ENCODE results near the gene LRRC32.

Gene LRRC32

DNA sequence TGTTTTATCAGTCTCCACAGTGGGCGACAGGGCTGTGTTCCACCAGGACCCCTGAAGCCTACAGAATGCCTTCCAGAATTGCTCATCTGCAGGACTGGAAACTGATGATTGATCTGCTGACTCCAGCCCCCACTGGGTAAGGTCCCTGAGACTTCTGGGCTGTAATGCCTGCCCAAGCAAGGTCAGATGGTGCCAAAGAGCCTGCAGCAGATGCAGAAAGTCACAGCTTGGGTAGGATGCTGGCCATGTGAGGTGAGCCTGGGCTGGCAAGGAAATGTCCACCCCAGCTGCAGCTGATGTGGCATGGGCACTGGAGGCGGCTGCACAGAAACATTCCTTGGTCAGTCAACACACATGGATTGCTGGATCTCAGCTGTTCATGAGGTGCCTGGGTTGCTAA is 30.9 kb downstream of the LRRC32 start:
- no peak for DNase-seq (ENCODE audit: low spot score)
- TF ChIP-seq, protein P1, sequence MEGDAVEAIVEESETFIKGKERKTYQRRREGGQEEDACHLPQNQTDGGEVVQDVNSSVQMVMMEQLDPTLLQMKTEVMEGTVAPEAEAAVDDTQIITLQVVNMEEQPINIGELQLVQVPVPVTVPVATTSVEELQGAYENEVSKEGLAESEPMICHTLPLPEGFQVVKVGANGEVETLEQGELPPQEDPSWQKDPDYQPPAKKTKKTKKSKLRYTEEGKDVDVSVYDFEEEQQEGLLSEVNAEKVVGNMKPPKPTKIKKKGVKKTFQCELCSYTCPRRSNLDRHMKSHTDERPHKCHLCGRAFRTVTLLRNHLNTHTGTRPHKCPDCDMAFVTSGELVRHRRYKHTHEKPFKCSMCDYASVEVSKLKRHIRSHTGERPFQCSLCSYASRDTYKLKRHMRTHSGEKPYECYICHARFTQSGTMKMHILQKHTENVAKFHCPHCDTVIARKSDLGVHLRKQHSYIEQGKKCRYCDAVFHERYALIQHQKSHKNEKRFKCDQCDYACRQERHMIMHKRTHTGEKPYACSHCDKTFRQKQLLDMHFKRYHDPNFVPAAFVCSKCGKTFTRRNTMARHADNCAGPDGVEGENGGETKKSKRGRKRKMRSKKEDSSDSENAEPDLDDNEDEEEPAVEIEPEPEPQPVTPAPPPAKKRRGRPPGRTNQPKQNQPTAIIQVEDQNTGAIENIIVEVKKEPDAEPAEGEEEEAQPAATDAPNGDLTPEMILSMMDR (IDR thresholded peaks at IDR 0.05): no peak
- H3K27ac ChIP-seq: no peak overlapping the region
- no peak overlapping the region for H3K4me3 ChIP-seq

DNA sequence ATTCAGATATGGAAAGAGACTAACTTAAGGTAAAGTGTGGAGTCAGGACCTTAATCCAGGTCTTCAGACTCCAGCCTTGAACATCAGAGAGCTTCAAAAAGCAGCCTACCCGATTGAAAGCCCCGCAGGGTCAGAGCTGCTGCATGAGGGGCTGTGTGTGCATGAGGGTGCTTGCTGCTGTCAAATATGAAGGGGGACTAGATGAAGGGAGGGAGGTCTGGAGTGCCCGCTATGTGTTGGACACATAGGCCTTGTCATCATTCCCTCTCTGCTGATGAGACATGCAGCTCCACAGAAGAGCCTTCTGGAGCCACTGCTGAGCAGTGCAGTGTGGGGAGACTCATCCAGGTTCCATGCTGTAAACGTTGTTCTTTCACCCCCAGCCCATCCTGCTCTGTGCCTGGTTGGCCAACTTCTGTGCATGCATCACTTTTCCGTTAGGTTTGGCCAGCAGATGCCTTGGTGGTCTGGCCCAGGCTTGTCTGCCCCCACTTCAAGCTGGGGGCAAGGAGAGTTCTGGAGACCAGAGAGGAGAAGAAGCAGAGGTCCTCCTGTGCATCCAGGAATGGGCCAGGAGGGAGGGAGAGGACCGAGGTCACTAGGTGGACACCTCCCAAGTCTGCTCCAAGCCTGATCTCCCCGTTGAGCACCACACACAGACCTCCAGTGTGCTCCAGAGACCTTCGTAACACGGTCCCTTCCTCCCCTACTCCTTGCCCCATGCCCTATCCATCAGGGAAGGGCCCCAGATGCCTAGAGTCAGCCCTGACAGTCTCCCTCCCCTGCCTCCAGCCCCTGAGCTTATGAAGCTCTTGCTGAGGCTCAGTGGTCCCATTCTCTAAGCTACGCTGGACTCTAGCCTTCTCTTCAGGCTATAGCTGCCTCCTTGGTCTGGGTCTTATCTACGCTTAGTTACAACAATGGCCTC is 32.0 kb downstream of the LRRC32 start:
- TF ChIP-seq, protein P1 (IDR thresholded peaks at IDR 0.05): no peak
- Histone ChIP-seq H3K4me3 (no peak overlapping the region), H3K27ac (no peak overlapping the region)
- no peak for DNase-seq (ENCODE audit: low spot score)

DNA sequence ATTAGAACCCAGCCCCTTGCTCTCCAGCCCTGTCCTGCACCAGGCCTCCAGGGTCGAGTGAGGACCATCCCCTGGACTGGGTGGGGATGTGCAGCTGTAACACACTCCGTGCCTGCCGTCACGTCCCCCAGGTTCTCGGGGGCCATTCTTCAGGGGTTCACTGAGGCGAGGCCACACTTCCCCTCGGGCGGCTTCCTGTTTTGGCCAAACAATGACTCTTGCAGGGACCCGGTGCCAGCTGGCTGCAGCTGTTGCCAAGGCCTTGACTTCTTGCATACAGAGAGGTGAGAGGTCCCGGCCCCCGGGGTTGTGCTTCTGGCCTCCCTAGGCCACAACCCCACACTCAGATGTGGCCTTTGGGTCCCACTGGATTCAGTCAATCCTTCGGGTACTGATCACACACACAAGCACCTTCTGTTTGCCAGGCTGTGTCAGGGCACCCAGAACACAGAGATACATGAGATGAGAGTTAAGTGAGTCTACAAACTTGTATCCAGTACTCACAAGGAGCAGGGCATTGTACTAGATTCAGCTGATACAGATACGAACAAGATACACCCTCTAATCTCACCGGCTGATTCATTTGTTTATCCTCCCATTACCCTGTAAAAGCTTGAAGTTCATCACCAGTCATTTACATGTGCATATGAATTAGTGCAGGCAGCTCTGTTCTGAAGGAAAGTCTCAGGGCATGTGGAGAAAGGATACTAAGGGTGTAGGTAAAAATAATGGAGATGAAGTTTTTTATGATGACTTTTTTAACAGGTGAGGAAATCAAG is 32.9 kb downstream of the LRRC32 start:
- Histone ChIP-seq H3K4me3 (no peak overlapping the region), H3K27ac (peak overlapping the region in 1 of 2 donors; percentile 55)
- DNase-seq (ENCODE audit: low spot score): no peak
- TF ChIP-seq, protein P1 (IDR thresholded peaks at IDR 0.05): no peak

DNA sequence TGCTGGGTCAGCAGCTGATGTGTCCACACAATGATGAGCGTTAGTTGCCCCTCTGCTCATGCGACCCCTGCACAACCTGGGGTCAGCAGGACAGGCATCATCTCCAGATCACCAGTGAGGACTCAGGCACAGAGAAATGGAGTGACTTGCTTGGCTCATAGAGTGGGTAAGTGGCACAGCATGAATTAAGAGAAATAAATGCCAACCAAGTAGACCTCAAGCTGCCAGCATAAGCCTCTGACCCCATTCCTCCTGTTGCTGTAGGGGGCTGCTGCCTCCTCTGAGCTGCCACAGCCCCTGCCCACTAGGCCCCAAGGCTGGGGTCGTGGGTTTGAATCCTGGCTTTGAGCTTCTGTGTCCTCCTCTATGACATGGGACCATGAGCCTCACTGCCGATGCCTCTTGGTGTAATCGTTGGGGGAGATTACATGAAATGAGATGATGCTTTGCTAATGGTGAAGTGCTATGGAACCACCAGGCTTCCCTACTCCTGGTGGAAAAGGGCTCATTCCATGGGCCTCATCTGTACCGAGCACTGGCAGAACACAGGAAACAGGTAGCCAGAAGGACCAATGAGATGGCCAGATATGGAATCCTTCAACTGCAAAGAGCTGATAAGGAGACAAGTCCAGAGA is 33.6 kb downstream of the LRRC32 start:
- peak overlapping the region in 1 of 2 donors; percentile 55 for H3K27ac ChIP-seq
- TF ChIP-seq, protein P1 (IDR thresholded peaks at IDR 0.05): no peak
- no peak for DNase-seq (ENCODE audit: low spot score)
- H3K4me3 ChIP-seq: no peak overlapping the region

DNA sequence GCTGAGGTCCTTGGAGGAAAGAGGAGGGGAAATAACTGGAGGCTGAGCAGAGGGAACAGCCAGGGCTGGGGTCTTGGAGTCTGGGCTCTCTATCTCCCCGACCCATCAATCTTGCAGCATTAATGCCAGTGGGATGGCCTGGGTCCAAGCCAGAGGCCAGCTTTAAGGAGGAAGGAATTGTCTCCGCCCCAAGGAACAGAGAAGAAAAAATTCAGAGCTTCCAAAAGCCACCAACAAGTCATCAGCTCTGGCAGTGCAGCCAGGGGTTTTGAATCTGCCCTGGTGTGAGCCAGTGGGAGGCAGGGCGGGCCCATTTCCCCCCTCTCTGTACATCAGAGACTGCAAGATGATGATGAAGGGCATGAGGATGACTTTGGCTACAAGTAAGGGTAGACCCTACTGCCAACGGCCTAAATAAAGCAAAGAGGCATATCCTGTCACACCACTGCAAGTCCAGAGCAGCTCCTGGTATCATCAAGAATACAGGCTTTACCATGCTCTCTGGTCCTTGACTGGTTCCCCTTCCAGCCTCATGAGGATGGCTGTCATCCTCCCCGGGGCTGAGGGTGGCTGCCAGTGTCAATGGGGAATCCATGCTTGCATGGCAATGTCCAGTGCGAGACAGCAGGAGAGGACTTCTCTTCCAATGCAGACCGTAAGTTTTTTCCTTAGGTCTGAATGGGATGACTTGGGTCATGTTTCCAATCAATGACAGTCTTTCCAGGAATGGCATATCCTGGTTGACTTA is 34.4 kb downstream of the LRRC32 start:
- H3K4me3 ChIP-seq: no peak overlapping the region
- H3K27ac ChIP-seq: peak overlapping the region in 1 of 2 donors; percentile 39
- TF ChIP-seq, protein P1 (IDR thresholded peaks at IDR 0.05): no peak
- no peak for DNase-seq (ENCODE audit: low spot score)

DNA sequence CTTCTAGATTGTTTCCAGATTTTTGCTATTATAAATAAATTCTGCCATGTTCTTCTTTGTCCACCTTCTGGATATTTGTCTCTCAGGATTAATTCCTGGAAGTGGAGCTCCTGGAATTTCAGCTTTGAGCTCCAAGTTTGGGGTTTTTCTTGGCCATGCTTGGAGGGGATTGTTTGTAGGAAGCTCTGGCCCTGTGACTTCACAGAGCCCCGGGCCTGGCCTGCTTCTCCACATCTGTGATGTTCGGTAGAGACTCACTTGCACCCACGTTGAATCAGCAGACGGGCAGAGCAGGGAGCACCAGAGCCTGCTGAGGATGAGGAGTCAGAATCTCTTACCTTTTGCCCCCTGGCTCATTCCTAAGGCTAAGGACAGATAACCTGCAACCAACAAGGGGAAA is 35.7 kb downstream of the LRRC32 start:
- H3K4me3 ChIP-seq: no peak overlapping the region
- TF ChIP-seq, protein P1 (IDR thresholded peaks at IDR 0.05): no peak
- H3K27ac ChIP-seq: no peak overlapping the region
- no peak for DNase-seq (ENCODE audit: low spot score)
